ENCODE results near the gene CTDP1. TPM values are rescaled to one million over a fixed set of nuclear protein-coding genes. Genes with fewer than 3 reads are reported as not detected.

The CTDP1 gene
- total and polyA plus RNA-seq, 5 donors: 7.1 to 11.5 (median 9.9) TPM

- no peak overlapping the region for H3K4me3 ChIP-seq (ENCODE audit: low read length)
- no peak for ATAC-seq
- no peaks in the 10 kb centered on the region for H3K4me1 ChIP-seq (ENCODE audit: control insufficient read depth, insufficient read depth, low read length)
- H3K27ac ChIP-seq (ENCODE audit: low read length): no peak overlapping the region
- intact Hi-C loops (cut with DNase I): no loop called here
- WGBS: 82% methylated on average over 42 of the region's 42 CpGs
- H3K9me3 ChIP-seq (ENCODE audit: control insufficient read depth, low read length): no peaks in the 10 kb centered on the region
- no peaks in the 10 kb centered on the region for H3K27me3 ChIP-seq (ENCODE audit: control insufficient read depth, insufficient read depth)
- no peak for DNase-seq
Measured at GRCh38 chr18:79784071-79784913, 104.7 kb downstream of the CTDP1 start.

GRCh38 chr18:79784965-79785770 lies 105.6 kb downstream of the CTDP1 start:
- no peaks in the 10 kb centered on the region for H3K27me3 ChIP-seq (ENCODE audit: control insufficient read depth, insufficient read depth)
- H3K27ac ChIP-seq (ENCODE audit: low read length): no peak overlapping the region
- H3K4me1 ChIP-seq (ENCODE audit: control insufficient read depth, insufficient read depth, low read length): no peaks in the 10 kb centered on the region
- intact Hi-C loops (cut with DNase I): no loop called here
- no peak for DNase-seq
- H3K9me3 ChIP-seq (ENCODE audit: control insufficient read depth, low read length): no peaks in the 10 kb centered on the region
- H3K4me3 ChIP-seq (ENCODE audit: low read length): no peak overlapping the region
- no peak for ATAC-seq
- WGBS: 63% methylated on average over 32 of the region's 32 CpGs

GRCh38 chr18:79785831-79786230 lies 106.2 kb downstream of the CTDP1 start:
- ATAC-seq (no peak), DNase-seq (no peak)
- WGBS: 83% methylated on average over 12 of the region's 12 CpGs
- Histone ChIP-seq H3K4me1 (ENCODE audit: control insufficient read depth, insufficient read depth, low read length) (no peaks in the 10 kb centered on the region), H3K9me3 (ENCODE audit: control insufficient read depth, low read length) (no peaks in the 10 kb centered on the region), H3K27ac (ENCODE audit: low read length) (no peak overlapping the region), H3K27me3 (ENCODE audit: control insufficient read depth, insufficient read depth) (no peaks in the 10 kb centered on the region), H3K4me3 (ENCODE audit: low read length) (no peak overlapping the region)
- intact Hi-C loops (cut with DNase I): no loop called here

GRCh38 chr18:79786304-79786703 lies 106.7 kb downstream of the CTDP1 start:
- 88% methylated on average over 14 of the region's 14 CpGs for WGBS
- H3K27me3 ChIP-seq (ENCODE audit: control insufficient read depth, insufficient read depth): no peaks in the 10 kb centered on the region

GRCh38 chr18:79786786-79787526 lies 107.4 kb downstream of the CTDP1 start:
- H3K27me3 ChIP-seq (ENCODE audit: control insufficient read depth, insufficient read depth): no peaks in the 10 kb centered on the region
- intact Hi-C loops (cut with DNase I): no loop called here
- no peak for DNase-seq

More at GRCh38 chr18:79786304-79786703, 106.7 kb downstream of the CTDP1 start:
- Histone ChIP-seq H3K4me1 (ENCODE audit: control insufficient read depth, insufficient read depth, low read length) (no peaks in the 10 kb centered on the region), H3K4me3 (ENCODE audit: low read length) (no peak overlapping the region), H3K27ac (ENCODE audit: low read length) (no peak overlapping the region), H3K9me3 (ENCODE audit: control insufficient read depth, low read length) (no peaks in the 10 kb centered on the region)
- DNase-seq: no peak
- ATAC-seq: no peak
- intact Hi-C loops (cut with DNase I): no loop called here

GRCh38 chr18:79787527-79787864 lies 107.9 kb downstream of the CTDP1 start:
- Histone ChIP-seq H3K9me3 (ENCODE audit: control insufficient read depth, low read length) (no peaks in the 10 kb centered on the region), H3K27ac (ENCODE audit: low read length) (no peak overlapping the region), H3K27me3 (ENCODE audit: control insufficient read depth, insufficient read depth) (no peaks in the 10 kb centered on the region), H3K4me1 (ENCODE audit: control insufficient read depth, insufficient read depth, low read length) (no peaks in the 10 kb centered on the region), H3K4me3 (ENCODE audit: low read length) (no peak overlapping the region)
- DNase-seq: no peak
- intact Hi-C loops (cut with DNase I): no loop called here
- 81% methylated on average over 16 of the region's 16 CpGs for WGBS
- no peak for ATAC-seq

More at GRCh38 chr18:79786786-79787526, 107.4 kb downstream of the CTDP1 start:
- Histone ChIP-seq H3K27ac (ENCODE audit: low read length) (no peak overlapping the region), H3K9me3 (ENCODE audit: control insufficient read depth, low read length) (no peaks in the 10 kb centered on the region), H3K4me1 (ENCODE audit: control insufficient read depth, insufficient read depth, low read length) (no peaks in the 10 kb centered on the region), H3K4me3 (ENCODE audit: low read length) (no peak overlapping the region)
- WGBS: 74% methylated on average over 22 of the region's 22 CpGs
- no peak for ATAC-seq

- Histone ChIP-seq H3K27me3 (ENCODE audit: control insufficient read depth, insufficient read depth) (no peaks in the 10 kb centered on the region), H3K4me3 (ENCODE audit: low read length) (peak overlapping the region; percentile 4), H3K9me3 (ENCODE audit: control insufficient read depth, low read length) (no peaks in the 10 kb centered on the region), H3K27ac (ENCODE audit: low read length) (no peak overlapping the region), H3K4me1 (ENCODE audit: control insufficient read depth, insufficient read depth, low read length) (no peaks in the 10 kb centered on the region)
- 4% methylated on average over 106 of the region's 106 CpGs for WGBS
- no peak for ATAC-seq
- peak in 1 of 3 donors; percentile 48 for DNase-seq
- intact Hi-C loops (cut with DNase I): no loop called here
Measured at GRCh38 chr18:79787865-79788733, 108.5 kb downstream of the CTDP1 start.

- DNase-seq: no peak
- Histone ChIP-seq H3K9me3 (ENCODE audit: control insufficient read depth, low read length) (no peaks in the 10 kb centered on the region), H3K27ac (ENCODE audit: low read length) (no peak overlapping the region), H3K4me1 (ENCODE audit: control insufficient read depth, insufficient read depth, low read length) (no peaks in the 10 kb centered on the region), H3K4me3 (ENCODE audit: low read length) (no peak overlapping the region), H3K27me3 (ENCODE audit: control insufficient read depth, insufficient read depth) (no peaks in the 10 kb centered on the region)
- 49% methylated on average over 27 of the region's 27 CpGs for WGBS
- intact Hi-C loops (cut with DNase I): no loop called here
- no peak for ATAC-seq
Measured at GRCh38 chr18:79788734-79789085, 109.1 kb downstream of the CTDP1 start.

GRCh38 chr18:79789091-79789891 lies 109.7 kb downstream of the CTDP1 start:
- ATAC-seq: no peak
- intact Hi-C loops (cut with DNase I): no loop called here
- H3K27ac ChIP-seq (ENCODE audit: low read length): no peak overlapping the region
- H3K27me3 ChIP-seq (ENCODE audit: control insufficient read depth, insufficient read depth): no peaks in the 10 kb centered on the region
- H3K9me3 ChIP-seq (ENCODE audit: control insufficient read depth, low read length): no peaks in the 10 kb centered on the region
- no peak for DNase-seq
- no peaks in the 10 kb centered on the region for H3K4me1 ChIP-seq (ENCODE audit: control insufficient read depth, insufficient read depth, low read length)
- no peak overlapping the region for H3K4me3 ChIP-seq (ENCODE audit: low read length)
- 91% methylated on average over 54 of the region's 54 CpGs for WGBS
